HG02973 (cell line): ENCODE measurements around the gene POU2AF1.

ENCODE experiments used
- ATAC-seq: cut with Tn5 transposase; IDR thresholded peaks from one replicate; pipeline ENCODE4 v1.9.1; 2021; ENCODE audit warnings: moderate library complexity; ENCODE audit not compliant: unreplicated experiment

Gene POU2AF1, protein sequence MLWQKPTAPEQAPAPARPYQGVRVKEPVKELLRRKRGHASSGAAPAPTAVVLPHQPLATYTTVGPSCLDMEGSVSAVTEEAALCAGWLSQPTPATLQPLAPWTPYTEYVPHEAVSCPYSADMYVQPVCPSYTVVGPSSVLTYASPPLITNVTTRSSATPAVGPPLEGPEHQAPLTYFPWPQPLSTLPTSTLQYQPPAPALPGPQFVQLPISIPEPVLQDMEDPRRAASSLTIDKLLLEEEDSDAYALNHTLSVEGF

DNA sequence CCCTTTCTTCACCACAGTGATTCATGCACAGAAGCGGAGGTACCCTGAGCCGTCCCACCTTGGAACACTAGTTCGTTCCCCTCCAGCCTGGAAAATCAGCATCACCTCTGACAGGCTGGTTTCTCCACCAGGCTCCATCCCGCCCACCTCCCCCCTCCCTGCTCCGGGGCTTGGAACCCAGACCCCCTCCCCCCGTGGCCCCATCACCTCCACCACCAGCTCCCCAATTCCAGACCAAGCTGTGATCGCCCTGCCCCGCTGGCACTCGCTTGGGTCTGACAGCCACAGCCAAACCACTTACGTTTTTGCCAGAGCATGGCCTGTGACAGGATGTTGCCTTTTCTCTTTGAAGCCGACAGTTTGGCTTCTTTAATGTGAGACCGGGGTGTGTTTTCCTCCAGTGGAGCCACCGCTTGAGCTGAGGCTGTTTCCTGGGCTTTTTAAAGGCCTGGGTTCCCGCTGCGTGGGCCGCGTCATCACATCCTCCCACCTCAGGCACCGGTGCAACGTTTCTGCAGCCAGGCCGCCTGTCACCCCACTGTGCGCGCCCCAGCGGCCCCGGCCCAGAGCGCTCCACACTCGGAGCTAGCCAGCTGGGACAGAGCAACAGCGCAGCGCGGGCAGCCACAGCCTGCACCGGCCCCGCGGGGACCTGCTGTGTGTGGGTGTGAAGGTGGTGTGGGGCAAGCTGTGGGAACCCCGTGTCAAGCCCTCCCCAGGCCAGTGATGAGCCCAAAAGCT, at the start of gene POU2AF1:
Gene POU2AF1, minus strand, starts transcription at position 415 of the 741 bp plus-strand sequence. Its CDS starts 98 bp downstream, at position 317.
- peak; percentile 62 for ATAC-seq

DNA sequence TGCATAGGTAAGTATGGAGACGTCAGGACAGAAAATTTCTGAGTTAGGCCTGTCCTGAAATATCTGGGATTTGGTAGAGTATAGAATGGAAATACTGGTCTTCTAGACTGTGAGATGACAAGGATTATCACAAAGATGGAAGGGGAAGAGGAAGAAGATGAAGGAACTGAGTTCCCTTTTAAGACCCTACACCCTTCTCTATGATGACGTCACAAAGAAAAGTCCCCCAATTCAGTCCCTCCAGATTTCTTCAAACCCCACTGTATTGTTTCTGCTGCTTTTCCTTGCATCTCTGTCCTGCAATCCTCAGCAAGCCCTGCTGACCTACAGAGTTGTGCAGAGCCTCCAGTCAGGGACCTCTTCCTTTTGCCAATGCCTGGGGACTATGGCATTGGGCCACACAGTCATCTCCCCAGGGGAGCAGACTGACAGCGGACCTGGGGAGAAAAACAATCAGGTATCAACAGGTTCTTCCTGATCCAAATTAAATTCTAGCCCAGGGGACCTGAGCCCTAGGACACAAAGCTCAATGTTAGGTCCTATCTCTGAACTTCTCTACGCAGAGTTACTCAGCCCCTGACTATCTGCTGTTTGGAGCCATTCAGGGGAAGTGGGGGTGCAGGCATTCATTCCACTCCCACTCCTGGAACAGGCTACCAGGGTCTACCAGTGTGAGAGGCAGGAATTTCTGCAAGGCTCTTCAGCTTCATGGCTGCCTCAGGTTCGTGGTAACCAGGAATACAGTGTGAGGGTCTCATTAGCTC, 49.2 kb upstream of the POU2AF1 start:
- ATAC-seq = no peak

DNA sequence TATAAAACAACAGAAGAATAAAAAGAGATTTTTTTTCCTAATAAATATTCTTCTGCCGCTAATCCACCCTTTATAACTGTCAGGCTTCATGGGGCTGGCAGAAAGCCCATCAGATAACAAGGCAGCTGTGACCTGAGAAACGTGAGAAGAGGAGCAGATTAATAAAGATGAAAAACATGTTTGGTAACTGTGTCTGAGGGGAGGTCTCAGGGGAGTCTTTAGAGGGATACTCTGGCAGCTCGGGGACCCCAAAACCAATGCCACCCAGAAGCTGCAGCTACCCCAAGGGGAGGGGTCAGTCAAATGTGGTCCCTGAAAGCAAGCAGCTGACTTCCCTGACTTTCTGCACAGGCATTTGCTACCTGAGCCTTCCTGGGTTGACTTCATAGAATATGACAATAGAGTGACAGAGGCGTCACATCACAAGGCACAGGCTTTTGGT, 48.4 kb upstream of the POU2AF1 start:
- no peak for ATAC-seq

DNA sequence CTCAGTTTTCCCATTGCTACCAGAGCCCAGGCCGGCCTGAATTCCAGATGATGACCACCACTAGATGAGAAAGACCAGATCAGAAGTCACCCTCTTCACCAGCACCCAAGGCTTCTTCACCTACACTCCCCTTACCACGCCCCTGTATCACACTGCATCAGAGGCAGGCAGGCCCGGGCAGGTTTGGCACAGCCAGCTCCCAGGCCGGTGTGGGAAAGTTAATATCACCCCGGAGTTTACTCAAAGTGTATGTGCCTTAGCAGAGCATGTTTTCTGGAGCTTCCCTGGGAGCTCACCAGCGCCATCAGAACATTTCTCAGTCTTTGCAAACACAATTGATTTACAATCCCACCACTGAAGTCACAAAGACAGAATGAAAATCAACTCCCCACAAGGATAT, 47.5 kb upstream of the POU2AF1 start:
- no peak for ATAC-seq

DNA sequence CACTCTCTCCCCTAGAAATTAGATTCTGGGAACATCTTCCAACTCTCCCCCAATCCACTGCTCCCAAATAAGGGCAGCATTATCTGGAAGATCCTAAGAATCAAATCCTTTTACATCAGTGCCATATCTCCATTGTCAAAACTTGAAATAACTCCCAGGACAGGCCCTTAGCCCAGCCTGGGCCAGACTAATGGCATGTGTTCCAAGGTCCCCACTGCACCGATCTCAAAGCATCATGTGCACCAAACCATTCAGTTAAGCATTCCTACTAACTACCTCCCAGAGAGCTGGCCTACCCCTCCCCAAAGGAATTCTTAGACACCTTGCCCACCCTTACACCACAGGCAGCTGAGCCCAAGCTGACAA, 44.2 kb upstream of the POU2AF1 start:
- peak; percentile 2 for ATAC-seq

DNA sequence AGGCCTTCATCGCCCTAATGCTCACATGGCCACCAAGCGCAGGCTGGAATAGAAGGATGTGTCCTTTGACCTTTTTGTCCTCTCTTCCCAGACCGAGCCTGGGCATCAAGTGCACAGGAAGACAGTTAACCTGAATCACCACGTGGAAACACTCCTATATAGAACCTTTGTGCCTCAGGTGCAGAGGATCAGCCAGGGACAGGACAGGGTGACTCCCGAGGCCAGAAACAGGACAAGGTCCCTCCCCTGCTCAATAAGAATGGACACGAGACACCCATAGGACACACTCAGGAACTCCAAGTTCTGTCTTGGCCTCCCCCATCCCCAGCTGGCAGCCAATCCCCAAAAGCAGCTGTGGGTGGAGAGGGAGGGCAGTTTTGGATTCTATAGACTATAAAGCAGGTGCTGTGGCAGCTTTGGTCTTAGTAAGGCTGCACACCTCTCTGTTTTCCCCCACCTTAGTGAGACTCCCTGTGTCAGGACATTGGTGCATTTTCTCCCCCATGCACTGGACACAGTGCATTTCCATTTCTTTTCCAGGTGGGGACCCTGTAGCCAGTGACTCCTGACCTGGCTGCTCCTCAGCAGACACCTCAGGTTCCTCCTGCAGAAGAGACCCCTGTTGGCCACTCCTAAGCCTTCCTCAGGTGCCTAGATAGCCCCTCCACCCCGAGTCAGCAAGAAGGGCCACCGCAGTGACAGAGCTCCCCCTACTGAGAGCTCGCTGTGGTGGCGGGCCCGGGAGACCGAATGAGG, 43.6 kb upstream of the POU2AF1 start:
- ATAC-seq = peak; percentile 66

DNA sequence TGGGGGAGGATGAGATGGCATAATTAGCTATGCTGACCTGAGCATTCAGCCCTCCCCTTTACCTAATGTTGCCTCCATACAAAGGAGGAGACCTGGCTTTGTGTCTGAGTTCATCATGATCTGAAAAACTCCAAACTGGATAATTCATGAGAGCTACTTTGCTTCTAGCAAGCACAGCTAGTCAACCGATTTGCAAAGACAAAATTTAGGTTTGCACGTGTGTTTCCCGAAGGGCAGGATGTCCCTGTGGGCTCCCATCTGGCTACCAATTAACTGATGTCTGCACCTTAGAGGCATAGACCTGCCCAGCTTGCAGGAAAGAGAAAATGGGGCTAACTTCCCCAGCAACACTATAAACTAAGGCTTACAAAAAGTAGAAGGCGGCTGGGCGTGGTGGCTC, 42.2 kb upstream of the POU2AF1 start:
- no peak for ATAC-seq

DNA sequence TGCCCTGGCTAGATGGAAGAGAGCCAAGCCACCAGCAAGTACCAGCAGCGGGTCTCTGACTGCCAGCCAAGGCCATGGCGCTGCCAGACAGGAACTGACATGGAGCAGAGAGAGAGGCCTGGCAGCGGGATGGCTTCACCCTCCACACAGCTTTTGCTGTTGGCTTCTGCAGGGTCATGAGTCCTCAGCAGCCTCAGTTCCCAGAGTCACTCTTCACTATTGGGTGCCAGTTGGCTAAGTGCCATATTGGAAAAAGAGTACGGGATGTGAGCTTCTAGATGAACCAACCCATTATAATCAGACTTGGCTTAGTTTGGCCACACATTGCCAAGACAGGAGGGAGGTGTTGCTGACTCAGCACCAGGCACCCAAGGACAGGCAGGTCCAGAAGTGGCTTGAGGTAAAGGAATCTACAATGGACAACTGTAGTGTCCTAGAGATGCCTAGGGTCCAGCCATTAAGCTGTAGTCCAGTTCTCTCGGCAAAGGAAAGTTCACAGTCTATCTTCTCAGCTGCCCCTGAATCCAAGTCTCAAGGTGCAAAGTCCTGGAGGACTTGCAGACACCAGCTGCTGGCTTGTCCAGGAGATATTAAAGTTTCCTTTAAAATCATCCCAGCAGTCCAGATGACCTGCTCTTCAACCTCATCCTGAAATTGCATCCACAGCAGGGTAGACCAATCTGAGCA, 40.7 kb upstream of the POU2AF1 start:
- ATAC-seq = no peak

DNA sequence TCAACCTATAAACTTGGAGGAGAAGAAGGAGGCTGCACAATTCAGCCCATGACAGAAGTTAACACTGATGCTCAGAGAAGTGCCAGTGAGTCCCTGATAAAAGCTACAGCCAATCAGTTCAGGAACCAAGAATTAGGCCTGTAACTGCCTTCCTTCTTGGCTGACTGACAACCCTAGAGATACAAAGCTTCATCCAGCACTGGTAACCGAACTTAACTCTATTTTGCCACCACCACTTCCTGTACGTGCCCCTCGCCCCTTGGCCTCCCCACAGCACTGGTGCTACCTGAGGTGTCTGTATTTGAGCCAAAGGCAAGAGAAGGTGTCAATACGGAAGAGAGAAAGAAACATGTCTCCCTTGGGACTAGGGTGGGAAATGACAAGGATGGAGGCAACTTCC, 40.1 kb upstream of the POU2AF1 start:
- no peak for ATAC-seq

DNA sequence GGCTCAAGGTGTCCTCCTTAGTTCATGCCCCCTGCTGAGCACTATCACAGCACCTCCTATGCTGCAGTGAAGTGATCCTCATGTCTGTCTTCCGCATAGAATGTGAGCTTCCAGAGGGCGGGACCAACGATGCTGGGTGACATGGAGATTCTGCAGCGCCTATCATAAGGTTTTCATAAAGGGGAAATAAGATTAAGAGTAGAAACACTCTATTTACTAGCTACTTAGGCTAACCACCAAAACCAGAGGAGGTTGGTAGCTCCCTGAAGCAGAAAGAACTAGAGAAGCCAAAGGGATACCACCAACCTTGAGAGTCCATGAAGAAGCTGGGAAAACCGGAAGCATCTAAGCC, 39.3 kb upstream of the POU2AF1 start:
- no peak for ATAC-seq

DNA sequence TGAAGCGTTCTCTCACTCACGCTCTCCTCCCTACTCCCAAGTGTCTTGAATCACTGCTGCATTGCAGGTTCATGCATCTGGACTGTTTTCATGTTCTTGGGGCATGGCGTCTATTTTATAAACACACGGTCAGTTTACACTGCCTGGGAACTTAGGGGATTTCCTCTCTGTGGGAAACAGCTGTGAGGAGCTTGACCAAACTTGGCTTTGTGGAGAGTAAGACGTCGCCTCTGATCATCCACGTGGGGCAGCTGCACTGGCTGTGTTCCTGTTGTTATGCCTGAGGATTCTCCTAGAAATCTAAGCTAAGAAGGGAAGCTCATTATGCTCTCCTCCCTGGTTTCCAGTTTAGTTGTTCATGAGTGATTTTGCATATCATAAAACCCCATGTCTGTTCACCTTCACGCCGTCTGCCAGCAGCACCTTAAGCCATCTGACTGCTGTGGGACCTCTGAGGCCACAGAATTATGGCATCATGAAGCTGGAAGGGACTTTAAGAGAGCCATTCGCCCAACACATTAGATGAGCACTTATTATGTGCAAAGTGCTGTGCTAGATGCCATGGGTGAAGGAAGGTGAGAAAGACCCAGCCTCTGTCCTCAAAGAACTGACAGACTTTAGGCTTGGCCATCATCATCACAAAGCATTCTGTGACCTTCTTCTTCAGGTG, 38.8 kb upstream of the POU2AF1 start:
- peak; percentile 27 for ATAC-seq

DNA sequence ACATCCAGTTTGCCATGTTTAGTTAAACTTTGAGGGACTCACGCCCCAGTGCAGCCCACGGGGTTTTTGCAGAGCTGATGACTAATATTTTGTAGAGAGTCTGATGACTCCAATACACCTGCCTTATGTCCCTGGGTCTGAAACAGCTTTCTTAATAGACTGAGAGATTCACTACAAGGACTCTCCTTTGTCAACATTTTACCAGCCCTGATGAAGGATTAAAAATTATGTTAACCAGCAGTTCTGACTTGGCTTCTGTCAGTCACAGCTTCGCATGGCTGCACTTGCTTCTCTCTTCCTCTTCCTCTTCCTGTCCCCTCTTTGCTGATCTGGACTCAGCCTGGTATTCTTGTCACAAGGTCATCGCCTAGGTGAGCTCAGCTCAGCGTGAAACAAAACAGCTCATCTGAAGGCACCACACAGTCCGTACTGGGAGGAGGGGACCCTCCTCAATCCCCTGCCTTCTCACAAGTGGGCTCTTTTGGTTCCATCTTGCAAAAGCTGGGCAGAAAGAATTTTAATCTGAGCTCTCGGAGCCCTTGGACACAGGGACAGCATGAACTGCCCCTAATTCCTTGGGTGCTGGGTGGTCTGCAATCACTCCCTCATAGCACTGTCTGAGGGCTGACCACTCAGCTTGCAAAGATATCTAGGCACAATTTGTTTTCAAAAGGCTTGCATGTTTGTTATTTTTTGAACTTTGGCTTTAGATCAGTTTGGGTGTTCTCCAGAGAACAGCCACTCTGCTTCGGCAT, 38.1 kb upstream of the POU2AF1 start:
- ATAC-seq = peak; percentile 62

DNA sequence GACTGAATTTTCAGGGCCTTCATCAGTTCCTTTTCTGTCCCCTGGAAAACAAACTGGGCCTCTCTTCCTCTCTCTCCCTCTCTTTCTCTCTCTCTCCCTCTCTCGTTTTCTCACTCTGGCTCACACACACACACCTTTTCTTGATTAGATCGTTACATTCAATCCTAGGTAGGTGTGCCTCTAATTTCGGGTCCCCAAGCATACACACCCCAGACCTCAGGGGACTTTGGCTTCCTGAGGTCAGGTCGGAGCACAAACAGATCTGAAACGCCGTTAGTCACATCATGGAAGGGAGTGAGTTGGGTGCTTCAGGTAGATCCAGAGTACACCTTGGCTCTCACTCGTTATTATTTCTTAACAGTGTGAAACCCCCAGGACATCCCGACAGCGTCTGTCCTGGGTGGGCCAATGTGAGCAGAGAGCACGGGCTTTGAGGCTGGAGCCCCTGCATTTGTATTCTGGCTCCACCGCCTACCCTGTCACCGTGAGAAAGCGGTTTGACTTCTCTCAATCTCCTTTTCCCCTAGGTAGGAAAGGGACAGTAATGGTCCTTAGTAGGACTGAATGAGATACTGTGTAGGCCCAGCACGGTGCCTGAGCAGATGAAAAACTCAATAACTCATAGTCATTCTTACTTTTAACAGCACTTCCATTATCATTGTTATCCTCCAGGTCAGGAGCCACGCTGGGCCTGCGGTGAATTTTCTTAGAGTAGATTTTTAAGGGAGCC, 37.3 kb upstream of the POU2AF1 start:
- ATAC-seq = peak; percentile 1

DNA sequence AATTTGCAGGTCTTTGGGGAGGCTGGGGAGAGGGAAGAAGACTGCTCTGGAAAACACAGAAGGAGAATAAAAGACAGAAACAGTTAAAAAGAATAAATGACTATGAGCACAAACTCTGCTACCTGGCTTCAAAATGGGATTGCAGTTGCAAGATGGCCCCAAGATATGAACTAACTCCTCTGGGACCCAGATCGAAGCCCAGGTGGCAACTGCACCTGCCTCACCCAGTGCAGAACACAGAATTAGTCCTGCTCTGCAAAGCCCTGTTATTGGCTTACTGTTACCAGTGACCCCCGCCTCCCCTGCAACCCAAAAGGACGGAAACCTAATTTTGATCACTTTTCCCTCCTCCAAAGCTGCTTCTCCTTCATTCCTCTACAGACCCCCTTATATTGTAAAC, 35.9 kb upstream of the POU2AF1 start:
- ATAC-seq = no peak

DNA sequence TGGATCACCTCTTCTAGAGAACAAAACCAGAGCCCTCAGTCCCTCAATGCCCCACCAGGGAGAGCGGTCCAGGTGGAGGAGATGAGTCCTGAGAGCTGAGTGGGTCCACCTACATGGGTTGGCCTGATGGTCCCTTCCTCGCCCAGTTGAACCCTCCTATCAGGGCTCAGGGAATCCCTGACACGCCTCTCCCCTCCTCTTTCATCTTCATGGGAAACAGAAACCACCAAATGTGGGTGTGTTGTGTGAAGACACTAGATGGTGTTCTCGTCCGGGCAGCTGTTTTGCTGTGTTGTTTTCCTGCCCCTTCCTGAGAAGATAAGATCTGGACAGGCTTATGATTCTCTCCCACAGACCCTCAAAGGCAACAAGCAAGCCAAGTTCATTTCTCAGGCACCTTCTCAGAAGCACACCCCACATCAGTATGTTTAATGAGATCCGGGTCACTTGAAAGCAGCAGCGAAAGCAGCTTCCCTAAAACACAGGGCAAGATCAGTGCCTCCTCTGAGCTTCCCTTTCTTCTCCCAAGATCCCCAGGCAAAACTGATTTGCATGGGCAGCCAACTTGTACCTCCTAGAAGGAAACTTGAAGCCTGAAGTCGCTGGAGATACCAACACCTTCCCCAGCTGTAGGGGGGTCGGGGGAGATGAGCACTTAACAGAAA, 35.3 kb upstream of the POU2AF1 start:
- no peak for ATAC-seq

DNA sequence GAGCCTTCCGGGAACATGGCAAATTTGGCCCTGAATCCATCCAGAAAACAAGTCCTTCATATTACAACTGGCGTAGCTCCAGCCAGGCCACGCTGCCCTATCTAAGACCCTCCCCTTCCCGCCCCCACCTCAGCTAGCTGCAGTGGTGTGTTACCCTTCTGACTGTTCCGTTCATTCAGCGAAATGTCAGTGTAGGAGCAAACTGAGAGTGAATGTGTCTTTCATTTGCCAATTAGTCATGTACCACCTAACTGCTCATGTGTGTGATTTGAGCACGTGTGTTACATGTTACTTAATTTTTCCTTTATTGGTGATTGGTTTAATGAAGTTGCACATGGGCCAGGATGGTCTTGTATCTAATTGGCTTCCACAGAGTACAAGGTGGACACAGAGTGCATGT, 34.8 kb upstream of the POU2AF1 start:
- ATAC-seq = no peak

DNA sequence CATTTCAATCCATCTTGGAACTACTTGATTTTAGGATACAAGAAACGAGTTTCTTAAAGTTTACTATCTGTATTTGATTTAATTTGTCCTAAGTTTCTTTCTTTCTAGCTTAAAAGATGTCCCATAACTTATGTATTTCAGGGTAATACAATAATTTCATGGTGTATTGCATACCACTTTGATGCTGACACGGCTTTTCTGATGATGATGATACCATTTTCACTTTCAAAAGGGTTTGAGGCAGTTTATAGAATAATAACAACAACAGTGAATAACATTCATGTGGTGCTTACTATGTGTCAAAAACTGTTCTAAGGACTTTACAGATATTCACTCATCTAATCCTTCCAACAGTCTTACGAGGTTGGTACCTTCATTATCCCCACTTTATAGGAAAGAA, 33.2 kb upstream of the POU2AF1 start:
- ATAC-seq = no peak

DNA sequence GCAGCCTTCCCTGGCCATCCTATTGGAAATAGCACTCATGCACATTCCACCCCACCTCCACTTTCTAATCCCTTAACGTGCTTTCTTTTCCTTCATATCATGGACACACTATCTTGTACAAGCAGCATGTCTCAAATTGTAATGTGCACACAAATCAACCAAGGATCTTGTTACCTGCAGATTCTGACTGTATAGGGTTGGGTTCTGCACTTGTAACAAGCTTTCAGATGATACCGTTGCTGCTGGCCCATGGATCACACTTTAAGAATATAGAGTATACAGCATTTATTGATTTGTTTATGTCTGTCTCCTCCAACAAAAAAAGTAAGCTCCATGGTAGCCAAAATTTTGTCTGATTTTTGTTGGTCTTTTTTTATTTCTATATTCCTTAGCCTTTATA, 32.4 kb upstream of the POU2AF1 start:
- no peak for ATAC-seq
